ENCODE results near the gene AIG1. TPM values are rescaled to one million over a fixed set of nuclear protein-coding genes. Genes with fewer than 3 reads are reported as not detected.

AIG1 gene
- total RNA-seq, 2 donors from 2014 or later = 11.9 to 13.5 TPM

GRCh38 chr6:143294265-143294860 is 233.7 kb downstream of the AIG1 start:
- H3K36me3 ChIP-seq (replicated peaks in 1 of 2; ENCODE audit: insufficient read depth in 1 of 2, low read depth in 2 of 2) = no peaks in the 10 kb centered on the region
- H3K4me1 ChIP-seq = no peaks in the 10 kb centered on the region
- no peaks in the 10 kb centered on the region for H3K9me3 ChIP-seq
- H3K27me3 ChIP-seq = no peaks in the 10 kb centered on the region
- no peak overlapping the region for H3K4me3 ChIP-seq
- DNase-seq (no peak), ATAC-seq (no peak)
- intact Hi-C loops (cut with DNase I) = no loop called here
- no peak overlapping the region for H3K27ac ChIP-seq
- 38 to 59% methylated on average over 1 of the region's 1 CpG for WGBS, 2 donors
- TF ChIP-seq POLR2A (IDR thresholded peaks at IDR 0.05) (no peak), CTCF (IDR thresholded peaks at IDR 0.05) (no peak)

DNA sequence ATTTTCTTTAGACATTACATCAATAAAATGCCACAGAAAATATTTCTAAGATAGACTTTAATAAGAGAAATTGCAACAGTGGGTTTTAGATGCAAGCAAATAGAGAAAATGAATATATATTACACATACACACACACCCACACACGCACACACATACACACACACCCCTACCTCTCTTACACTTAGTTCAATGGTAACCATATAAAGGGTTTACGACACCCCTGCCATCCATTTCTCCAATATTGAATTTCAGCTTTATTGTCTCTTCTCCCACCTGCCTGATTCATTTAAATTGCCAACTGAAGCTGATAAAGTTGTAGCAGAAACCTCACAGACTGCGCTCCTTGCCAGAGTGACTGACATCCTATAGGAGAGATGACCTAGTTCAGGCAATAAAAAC is 235.2 kb downstream of the AIG1 start:
- TF ChIP-seq POLR2A (IDR thresholded peaks at IDR 0.05) = no peak
- no peak for TF ChIP-seq CTCF (IDR thresholded peaks at IDR 0.05)
- Histone ChIP-seq H3K36me3 (replicated peaks in 1 of 2; ENCODE audit: insufficient read depth in 1 of 2, low read depth in 2 of 2) (no peaks in the 10 kb centered on the region), H3K27ac (no peak overlapping the region), H3K4me3 (no peak overlapping the region), H3K4me1 (no peaks in the 10 kb centered on the region), H3K27me3 (no peaks in the 10 kb centered on the region), H3K9me3 (no peaks in the 10 kb centered on the region)
- intact Hi-C loops (cut with DNase I) = no loop called here
- WGBS, 2 donors = 90 to 96% methylated on average over 3 of the region's 3 CpGs
- ATAC-seq = no peak
- no peak for DNase-seq

DNA sequence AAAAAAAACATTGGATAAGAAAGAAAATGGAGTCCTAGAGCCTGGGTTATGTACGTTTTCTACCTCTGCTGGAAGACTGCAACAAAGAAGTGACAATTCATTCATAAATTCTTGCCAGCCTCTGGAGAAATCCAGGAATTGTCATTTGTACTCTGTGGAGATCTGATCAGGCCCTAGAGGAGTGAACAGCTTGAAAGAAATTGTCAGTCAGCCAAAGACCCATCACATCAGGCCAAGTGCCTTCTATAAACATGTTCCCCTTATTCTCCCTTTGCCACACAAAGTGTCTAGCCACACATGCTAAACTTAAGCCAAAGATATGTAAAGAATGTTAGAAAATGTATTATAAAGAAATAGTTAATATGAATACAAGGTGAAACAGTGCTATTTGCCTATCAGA is 237.4 kb downstream of the AIG1 start:
- no peaks in the 10 kb centered on the region for H3K4me1 ChIP-seq
- ATAC-seq (no peak), DNase-seq (no peak)
- TF ChIP-seq CTCF (IDR thresholded peaks at IDR 0.05) = no peak
- no peak for TF ChIP-seq POLR2A (IDR thresholded peaks at IDR 0.05)
- no peaks in the 10 kb centered on the region for H3K27me3 ChIP-seq
- intact Hi-C loops (cut with DNase I) = no loop called here
- H3K4me3 ChIP-seq = no peak overlapping the region
- no peaks in the 10 kb centered on the region for H3K36me3 ChIP-seq (replicated peaks in 1 of 2; ENCODE audit: insufficient read depth in 1 of 2, low read depth in 2 of 2)
- no peaks in the 10 kb centered on the region for H3K9me3 ChIP-seq
- WGBS, 2 donors = 79 to 83% methylated on average over 1 of the region's 1 CpG
- H3K27ac ChIP-seq = no peak overlapping the region

GRCh38 chr6:143299253-143300166 is 238.8 kb downstream of the AIG1 start:
- H3K36me3 ChIP-seq (replicated peaks in 1 of 2; ENCODE audit: insufficient read depth in 1 of 2, low read depth in 2 of 2) = no peaks in the 10 kb centered on the region
- intact Hi-C loops (cut with DNase I) = no loop called here
- 70 to 83% methylated on average over 6 of the region's 6 CpGs for WGBS, 2 donors
- no peaks in the 10 kb centered on the region for H3K27me3 ChIP-seq
- TF ChIP-seq POLR2A (IDR thresholded peaks at IDR 0.05) (no peak), CTCF (IDR thresholded peaks at IDR 0.05) (no peak)
- no peak overlapping the region for H3K27ac ChIP-seq
- no peaks in the 10 kb centered on the region for H3K4me1 ChIP-seq
- ATAC-seq (no peak), DNase-seq (no peak)
- no peak overlapping the region for H3K4me3 ChIP-seq
- no peaks in the 10 kb centered on the region for H3K9me3 ChIP-seq

Measured in body of pancreas (tissue), 4 donors.